ENCODE data around the gene METTL2A.
"Not testable (repeated sequence)": the region's sequence is repeated elsewhere in the genome, so short reads cannot be mapped to it uniquely, and the experiment has no call there.

Gene METTL2A

DNA sequence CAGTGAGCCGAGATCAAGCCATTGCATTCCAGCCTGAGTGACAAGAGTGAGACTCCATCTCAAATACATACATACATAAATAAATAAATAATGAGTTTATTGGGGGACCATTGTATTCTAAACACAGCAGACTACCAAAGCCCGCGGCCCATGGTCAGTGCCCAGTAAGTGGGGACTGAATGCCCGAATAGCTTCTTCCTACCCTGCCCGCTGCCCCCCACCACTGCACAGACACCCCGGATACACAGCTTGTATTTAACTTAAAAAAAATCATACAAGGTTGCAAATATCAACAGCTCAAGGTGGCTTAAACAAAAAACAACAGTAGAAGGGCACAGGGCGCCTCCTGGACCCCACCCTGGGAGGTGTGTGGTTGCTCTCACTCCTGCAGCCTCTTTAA is 32.3 kb downstream of the METTL2A start:
- H3K4me1 Mint-ChIP-seq = peaks cover 4% of the 10 kb centered on the region
- DNase-seq = no peak
- peaks cover 6% of the 10 kb centered on the region for H3K36me3 Mint-ChIP-seq (ENCODE audit: low read depth)
- TF ChIP-seq, protein P1, sequence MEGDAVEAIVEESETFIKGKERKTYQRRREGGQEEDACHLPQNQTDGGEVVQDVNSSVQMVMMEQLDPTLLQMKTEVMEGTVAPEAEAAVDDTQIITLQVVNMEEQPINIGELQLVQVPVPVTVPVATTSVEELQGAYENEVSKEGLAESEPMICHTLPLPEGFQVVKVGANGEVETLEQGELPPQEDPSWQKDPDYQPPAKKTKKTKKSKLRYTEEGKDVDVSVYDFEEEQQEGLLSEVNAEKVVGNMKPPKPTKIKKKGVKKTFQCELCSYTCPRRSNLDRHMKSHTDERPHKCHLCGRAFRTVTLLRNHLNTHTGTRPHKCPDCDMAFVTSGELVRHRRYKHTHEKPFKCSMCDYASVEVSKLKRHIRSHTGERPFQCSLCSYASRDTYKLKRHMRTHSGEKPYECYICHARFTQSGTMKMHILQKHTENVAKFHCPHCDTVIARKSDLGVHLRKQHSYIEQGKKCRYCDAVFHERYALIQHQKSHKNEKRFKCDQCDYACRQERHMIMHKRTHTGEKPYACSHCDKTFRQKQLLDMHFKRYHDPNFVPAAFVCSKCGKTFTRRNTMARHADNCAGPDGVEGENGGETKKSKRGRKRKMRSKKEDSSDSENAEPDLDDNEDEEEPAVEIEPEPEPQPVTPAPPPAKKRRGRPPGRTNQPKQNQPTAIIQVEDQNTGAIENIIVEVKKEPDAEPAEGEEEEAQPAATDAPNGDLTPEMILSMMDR (IDR thresholded peaks at IDR 0.05) = no peak
- no peak overlapping the region for H3K27ac Mint-ChIP-seq
- no peaks in the 10 kb centered on the region for H3K27me3 Mint-ChIP-seq (ENCODE audit: low read depth, poor library complexity)
- no peaks in the 10 kb centered on the region for H3K9me3 Mint-ChIP-seq
- no peak overlapping the region for H3K4me3 Mint-ChIP-seq

GRCh38 chr17:62458483-62458882 is 34.8 kb downstream of the METTL2A start:
- H3K27ac Mint-ChIP-seq; DNase-seq; H3K4me1 Mint-ChIP-seq; H3K9me3 Mint-ChIP-seq; H3K27me3 Mint-ChIP-seq (ENCODE audit: low read depth, poor library complexity); H3K36me3 Mint-ChIP-seq (ENCODE audit: low read depth); H3K4me3 Mint-ChIP-seq: not testable (repeated sequence)

DNA sequence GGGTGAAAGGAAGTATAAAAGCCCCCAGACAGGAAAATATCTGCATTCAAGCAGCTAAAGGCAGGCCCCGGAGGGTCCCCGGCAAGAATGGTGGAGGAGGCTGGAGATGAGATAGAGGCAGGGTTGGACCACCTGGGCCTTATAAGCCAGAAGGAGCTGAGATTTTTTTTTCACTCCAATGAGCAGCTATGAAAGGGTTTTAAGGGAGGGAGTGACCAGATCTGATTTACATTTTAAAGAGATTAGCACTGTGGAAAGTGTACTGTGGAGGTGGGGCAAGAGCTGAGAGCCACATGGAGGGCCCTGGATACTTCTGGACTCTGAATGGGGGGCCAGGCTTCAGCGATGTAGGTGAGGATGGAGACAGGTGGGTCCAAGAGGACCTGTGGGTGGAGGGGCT is 40.7 kb downstream of the METTL2A start:
- not testable (repeated sequence) for H3K4me3 Mint-ChIP-seq; DNase-seq; H3K36me3 Mint-ChIP-seq (ENCODE audit: low read depth); H3K9me3 Mint-ChIP-seq; H3K27me3 Mint-ChIP-seq (ENCODE audit: low read depth, poor library complexity); H3K27ac Mint-ChIP-seq
- H3K4me1 Mint-ChIP-seq = peaks cover 13% of the 10 kb centered on the region

DNA sequence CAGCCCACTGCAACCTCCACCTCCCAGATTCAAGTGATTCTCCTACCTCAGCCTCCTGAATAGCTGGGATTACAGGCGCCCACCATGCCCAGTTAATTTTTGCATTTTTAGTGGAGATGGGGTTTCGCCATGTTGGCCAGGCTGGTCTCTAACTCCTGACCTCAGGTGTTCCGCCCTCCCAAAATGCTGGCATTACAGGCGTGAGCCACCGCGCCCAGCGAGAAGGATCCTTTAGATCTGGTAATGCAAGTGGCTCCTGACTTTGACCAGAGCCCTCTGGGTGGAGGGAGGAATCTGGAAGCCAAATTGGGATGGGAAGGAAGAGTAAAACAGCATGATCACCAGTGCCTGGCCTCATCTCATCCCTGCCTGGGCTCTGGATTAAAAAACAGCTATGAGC is 41.6 kb downstream of the METTL2A start:
- H3K4me3 Mint-ChIP-seq; H3K36me3 Mint-ChIP-seq (ENCODE audit: low read depth); DNase-seq; H3K27ac Mint-ChIP-seq; H3K27me3 Mint-ChIP-seq (ENCODE audit: low read depth, poor library complexity); H3K9me3 Mint-ChIP-seq: not testable (repeated sequence)
- H3K4me1 Mint-ChIP-seq = peaks cover 13% of the 10 kb centered on the region

DNA sequence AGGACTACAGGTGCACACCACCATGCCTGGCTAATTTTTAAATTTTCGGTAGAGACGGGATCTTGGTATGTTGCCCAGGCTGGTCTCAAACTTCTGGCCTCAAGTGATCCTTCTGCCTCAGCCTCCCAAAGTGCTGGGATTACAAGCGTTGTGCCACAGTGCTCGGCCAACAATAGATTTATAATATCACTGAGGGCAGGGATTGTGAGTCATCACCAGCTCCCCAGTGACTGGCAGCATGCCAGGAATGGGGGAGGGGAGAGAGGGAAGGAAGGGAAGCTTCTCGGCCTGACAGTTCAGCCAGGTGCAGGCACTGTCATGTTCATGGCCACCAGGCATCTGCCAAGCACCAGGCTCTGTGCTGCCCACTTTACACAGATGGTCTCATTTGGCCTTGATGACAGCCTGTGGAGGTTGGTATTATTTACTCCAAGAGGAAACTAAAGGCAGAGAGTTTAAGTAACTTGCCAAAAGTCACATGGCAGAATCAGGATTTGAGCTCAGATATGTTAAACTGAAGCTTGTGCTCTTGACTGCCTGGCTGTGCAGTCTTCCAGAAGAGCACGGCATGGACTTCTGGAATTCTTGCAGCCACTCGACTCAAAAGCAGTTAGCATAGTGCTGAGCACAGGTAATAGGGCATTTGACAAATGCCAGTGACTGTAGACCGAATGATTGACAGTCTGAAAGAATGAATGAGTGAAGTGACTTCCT is 47.1 kb downstream of the METTL2A start:
- not testable (repeated sequence) for H3K9me3 Mint-ChIP-seq; H3K4me3 Mint-ChIP-seq; H3K36me3 Mint-ChIP-seq (ENCODE audit: low read depth); DNase-seq; H3K27me3 Mint-ChIP-seq (ENCODE audit: low read depth, poor library complexity); H3K27ac Mint-ChIP-seq
- peaks cover 21% of the 10 kb centered on the region for H3K4me1 Mint-ChIP-seq

- H3K9me3 Mint-ChIP-seq; H3K4me3 Mint-ChIP-seq; H3K27ac Mint-ChIP-seq; DNase-seq; H3K36me3 Mint-ChIP-seq (ENCODE audit: low read depth); H3K27me3 Mint-ChIP-seq (ENCODE audit: low read depth, poor library complexity): not testable (repeated sequence)
- H3K4me1 Mint-ChIP-seq = peaks cover 21% of the 10 kb centered on the region
These were observed 47.7 kb downstream of the METTL2A start for GRCh38 chr17:62471380-62471880.

DNA sequence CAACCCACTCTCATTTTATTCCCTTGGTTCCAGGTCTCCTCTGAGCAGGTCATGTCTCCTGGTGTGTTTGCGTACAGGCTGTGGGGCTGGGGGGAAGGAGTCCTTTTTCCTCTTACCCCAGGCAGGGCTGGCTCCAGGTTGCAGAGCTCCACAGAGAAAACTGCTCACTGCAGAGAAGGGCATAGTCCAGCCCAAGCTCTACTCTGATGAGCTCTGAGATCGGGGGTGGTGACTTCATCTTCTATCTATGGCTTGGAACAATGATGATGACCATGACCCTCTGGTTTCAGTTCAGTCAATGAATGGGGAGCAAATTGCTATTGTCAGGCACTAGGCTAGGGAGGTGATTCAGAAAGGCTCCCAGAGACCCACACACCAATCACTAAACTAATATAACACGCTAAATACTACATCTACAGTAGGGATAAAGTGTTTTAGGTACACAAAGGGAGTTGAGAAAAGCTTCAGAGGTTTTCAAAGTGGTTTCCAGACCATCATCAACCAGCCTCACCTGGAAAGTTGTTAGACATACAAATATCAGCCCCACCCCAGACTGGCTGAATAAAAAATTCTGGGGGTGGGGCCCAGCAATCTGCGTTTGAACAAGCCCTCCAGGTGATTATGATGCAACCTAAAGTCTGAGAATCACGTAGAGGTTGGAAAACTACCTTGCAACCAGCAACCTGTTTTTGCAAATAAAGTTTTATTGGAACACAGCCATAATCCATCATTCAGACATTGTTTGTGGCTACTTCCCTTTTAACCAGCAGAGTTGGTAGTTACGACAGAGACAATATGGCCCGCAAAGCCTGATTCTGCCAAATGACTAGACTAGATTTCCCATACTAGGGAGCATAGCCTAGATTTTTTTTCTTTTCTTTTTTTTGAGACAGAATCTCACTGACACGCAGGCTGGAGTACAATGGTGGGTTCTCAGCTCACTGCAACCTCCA is 49.6 kb downstream of the METTL2A start:
- H3K27ac Mint-ChIP-seq = peak overlapping the region; percentile 45

DNA sequence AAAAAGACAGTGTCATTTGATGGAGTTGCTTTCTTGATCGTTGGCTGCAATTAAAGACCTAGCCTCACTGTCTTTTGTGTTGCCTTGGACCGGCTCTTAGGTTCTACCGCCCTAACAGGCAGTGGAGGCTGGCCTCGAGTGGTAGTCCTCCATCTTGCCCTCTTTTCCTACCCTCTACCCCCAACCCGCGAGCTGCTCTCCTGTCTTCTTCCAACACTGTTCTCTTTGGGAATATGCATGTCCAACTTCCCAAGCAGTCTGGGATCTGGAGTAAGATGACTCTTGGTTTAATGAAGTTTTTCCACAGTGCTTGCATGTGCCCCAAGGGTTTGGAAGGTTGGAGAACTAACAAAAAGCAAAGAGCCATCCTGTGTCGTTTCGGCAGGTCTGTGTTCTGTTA is 53.4 kb downstream of the METTL2A start:
- not testable (repeated sequence) for DNase-seq; H3K27me3 Mint-ChIP-seq (ENCODE audit: low read depth, poor library complexity); H3K9me3 Mint-ChIP-seq
- Mint-ChIP-seq H3K4me3 (peak overlapping the region; percentile 84), H3K36me3 (ENCODE audit: low read depth) (peaks cover 24% of the 10 kb centered on the region), H3K4me1 (peaks cover 34% of the 10 kb centered on the region), H3K27ac (peak overlapping the region; percentile 68)

More for the DNA sequence above, 49.6 kb downstream of the METTL2A start:
- not testable (repeated sequence) for H3K4me3 Mint-ChIP-seq; H3K9me3 Mint-ChIP-seq; H3K27me3 Mint-ChIP-seq (ENCODE audit: low read depth, poor library complexity); DNase-seq
- Mint-ChIP-seq H3K4me1 (peaks cover 29% of the 10 kb centered on the region), H3K36me3 (ENCODE audit: low read depth) (peaks cover 14% of the 10 kb centered on the region)

- Mint-ChIP-seq H3K27ac (peak overlapping the region; percentile 68), H3K4me1 (peaks cover 31% of the 10 kb centered on the region), H3K4me3 (peak overlapping the region; percentile 84), H3K36me3 (ENCODE audit: low read depth) (peaks cover 31% of the 10 kb centered on the region)
- not testable (repeated sequence) for H3K9me3 Mint-ChIP-seq; DNase-seq; H3K27me3 Mint-ChIP-seq (ENCODE audit: low read depth, poor library complexity)
These were observed 54.2 kb downstream of the METTL2A start for GRCh38 chr17:62477718-62478408.

Measured in nephron progenitor cell (in vitro differentiated cells).